ENCODE results near the gene DMBX1.

The DMBX1 gene

GRCh38 chr1:46489638-46490405 is at the start of gene DMBX1:
Gene DMBX1, plus strand, starts transcription at chr1:46489836. Its CDS starts 17,175 bp downstream, at chr1:46507011.
- no peak for DNase-seq

- no peak for DNase-seq
Observed at GRCh38 chr1:46440478-46440877, 49.2 kb upstream of the DMBX1 start.

- DNase-seq, result peak; percentile 74
Observed at GRCh38 chr1:46442317-46443161, 47.1 kb upstream of the DMBX1 start.

- no peak for DNase-seq
Observed at GRCh38 chr1:46444466-46444865, 45.2 kb upstream of the DMBX1 start.

GRCh38 chr1:46445773-46446256 is 43.8 kb upstream of the DMBX1 start:
- no peak for DNase-seq

- DNase-seq, result peak; percentile 18
Observed at GRCh38 chr1:46446646-46447498, 42.8 kb upstream of the DMBX1 start.

- DNase-seq, result no peak
Observed at GRCh38 chr1:46447499-46448108, 42.0 kb upstream of the DMBX1 start.

GRCh38 chr1:46448109-46448911 is 41.3 kb upstream of the DMBX1 start:
- no peak for DNase-seq

GRCh38 chr1:46449223-46450159 is 40.1 kb upstream of the DMBX1 start:
- no peak for DNase-seq

GRCh38 chr1:46450160-46450517 is 39.5 kb upstream of the DMBX1 start:
- no peak for DNase-seq

GRCh38 chr1:46451948-46452930 is 37.4 kb upstream of the DMBX1 start:
- DNase-seq, result no peak

GRCh38 chr1:46452931-46453325 is 36.7 kb upstream of the DMBX1 start:
- DNase-seq, result no peak

GRCh38 chr1:46453449-46453848 is 36.2 kb upstream of the DMBX1 start:
- DNase-seq, result no peak

- no peak for DNase-seq
Observed at GRCh38 chr1:46455951-46456350, 33.7 kb upstream of the DMBX1 start.

GRCh38 chr1:46456411-46456963 is 33.1 kb upstream of the DMBX1 start:
- no peak for DNase-seq

GRCh38 chr1:46457178-46457577 is 32.5 kb upstream of the DMBX1 start:
- DNase-seq, result no peak

- DNase-seq, result no peak
Observed at GRCh38 chr1:46458190-46458589, 31.4 kb upstream of the DMBX1 start.

- DNase-seq, result no peak
Observed at GRCh38 chr1:46458846-46459245, 30.8 kb upstream of the DMBX1 start.

- no peak for DNase-seq
Observed at GRCh38 chr1:46459315-46459714, 30.3 kb upstream of the DMBX1 start.
